ENCODE results near the gene UMPS.
"Not testable (repeated sequence)": the region's sequence is repeated elsewhere in the genome, so short reads cannot be mapped to it uniquely, and the experiment has no call there.

The UMPS gene

DNA sequence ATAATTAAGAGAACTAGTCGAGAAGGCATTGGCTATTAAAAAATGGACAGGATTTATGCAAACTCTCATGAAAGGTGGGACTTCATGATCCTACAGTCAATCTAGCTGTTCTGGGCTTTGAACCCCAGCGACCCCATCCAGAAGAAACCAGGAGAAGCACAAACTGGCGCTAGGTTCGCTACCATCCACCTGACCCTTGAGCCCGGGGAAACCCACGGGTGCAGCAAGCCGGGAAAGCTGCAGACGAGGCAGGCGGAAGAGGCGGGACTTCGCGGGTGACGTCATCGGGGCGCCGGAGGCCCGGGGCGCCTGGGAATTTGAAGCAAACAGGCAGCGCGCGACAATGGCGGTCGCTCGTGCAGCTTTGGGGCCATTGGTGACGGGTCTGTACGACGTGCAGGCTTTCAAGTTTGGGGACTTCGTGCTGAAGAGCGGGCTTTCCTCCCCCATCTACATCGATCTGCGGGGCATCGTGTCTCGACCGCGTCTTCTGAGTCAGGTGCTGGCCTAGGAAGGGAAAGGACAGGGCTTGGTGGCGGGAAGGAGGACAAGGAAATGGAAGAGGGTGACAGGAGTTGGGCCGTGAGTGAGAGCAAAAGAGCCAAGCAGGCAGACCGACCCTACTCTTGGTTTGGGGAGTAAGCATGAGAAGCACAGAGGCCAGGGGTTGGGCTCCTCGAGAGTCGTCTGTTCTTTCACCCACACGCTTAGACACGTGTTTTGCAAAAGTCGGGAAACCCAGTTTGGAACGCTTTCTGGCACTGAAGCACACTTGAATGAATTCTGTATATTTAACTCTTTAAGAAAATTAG lies at the start of gene UMPS:
TSS of gene UMPS (plus strand) at position 324 of the 812 bp plus-strand sequence. CDS start at position 344, 20 bp downstream.
- peak; percentile 72 for DNase-seq

DNA sequence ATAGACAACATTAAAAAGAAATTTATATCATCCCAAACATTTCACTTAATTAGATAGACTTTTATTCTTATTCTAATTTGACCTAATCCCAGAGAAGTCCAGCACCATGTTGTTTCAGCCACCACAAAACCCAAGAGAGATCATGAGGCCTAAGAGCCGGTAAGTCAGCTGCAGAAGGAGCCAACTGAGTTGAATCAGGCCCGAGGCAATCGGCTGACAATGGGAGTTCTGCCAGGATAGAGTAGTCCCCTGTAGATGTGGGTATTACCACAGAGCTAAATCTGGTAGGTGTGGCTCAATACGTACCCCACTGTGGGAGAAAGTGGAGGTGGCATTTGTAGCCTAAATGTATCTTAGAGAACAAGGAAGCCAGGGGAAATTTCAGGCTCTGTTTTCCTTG lies 49.7 kb upstream of the UMPS start:
- no peak for DNase-seq

DNA sequence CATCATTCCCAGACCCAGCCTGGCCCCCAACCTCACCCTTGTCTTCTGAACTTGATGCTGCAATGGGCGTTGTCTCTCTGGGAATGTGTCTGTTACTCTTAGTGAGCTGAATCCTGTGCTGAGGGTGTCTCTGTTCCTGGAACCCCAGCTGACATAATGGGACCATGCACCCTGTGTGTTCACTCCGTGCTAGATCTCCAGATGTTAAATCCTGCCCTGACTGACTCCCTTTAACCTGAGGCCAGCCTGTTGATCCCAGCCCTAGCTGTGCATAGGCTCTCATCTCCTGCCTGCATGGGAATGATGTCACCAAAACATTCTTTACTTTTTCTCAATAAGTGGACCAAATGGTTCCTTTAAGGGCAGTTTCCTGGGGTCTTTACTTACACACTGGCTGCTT lies 48.0 kb upstream of the UMPS start:
- no peak for DNase-seq

DNA sequence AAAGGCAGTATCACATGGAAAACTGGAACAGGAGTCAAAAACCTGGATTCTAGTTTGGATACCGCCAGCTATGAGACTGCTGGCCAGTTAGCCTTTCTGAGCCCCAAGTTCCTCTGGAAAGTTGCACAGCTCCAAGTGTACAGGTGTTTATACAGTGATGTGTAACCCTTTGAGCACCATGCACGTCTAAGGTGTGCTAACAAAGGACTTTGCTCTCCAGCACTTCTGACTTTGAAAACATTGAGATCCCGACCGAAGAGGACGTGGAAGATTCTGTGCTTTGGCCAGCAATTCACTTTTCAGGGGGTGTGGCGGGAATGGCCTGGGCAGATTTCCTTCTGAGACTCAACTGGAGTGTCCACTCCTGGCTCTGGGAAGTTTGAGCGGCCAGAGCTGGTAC lies 45.8 kb upstream of the UMPS start:
- no peak for DNase-seq

DNA sequence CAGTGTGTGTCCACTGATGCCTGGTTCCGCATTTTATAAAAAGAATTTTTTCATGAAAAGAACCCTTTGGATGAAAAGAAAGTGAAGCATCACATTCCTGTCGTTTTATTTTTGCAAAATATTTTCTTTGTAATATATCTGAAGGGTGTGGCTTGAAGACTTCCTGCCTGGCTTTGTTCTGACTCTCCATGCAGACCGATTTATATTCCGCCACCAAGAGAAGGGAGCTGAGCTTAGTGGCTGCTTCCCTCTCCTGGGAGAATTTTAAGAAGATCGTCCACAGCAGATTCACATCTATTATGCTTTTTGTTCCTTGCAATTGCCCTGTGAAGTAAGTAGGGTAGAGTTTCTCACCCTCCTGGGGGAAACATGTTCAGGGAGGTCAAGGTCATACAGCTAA lies 45.2 kb upstream of the UMPS start:
- DNase-seq, result no peak

DNA sequence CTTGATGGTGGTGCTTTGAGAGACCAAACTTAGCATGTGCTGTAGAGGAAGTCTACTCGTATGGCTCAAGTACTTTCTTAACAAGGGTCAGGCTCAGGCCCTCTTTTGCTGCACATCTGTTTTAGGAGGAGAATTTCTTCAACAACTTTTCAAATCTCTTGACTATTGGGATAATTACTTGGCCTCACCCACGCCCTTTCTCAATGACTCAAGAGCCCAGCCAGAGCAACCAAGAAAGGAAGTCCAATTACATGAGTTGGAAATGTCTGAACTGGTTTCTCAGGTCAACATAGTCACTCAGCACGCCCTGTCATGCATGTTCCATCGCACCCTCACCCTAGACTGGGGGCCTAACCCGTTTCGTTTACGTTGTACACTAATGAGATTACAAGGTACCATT lies 44.8 kb upstream of the UMPS start:
- no peak for DNase-seq

DNA sequence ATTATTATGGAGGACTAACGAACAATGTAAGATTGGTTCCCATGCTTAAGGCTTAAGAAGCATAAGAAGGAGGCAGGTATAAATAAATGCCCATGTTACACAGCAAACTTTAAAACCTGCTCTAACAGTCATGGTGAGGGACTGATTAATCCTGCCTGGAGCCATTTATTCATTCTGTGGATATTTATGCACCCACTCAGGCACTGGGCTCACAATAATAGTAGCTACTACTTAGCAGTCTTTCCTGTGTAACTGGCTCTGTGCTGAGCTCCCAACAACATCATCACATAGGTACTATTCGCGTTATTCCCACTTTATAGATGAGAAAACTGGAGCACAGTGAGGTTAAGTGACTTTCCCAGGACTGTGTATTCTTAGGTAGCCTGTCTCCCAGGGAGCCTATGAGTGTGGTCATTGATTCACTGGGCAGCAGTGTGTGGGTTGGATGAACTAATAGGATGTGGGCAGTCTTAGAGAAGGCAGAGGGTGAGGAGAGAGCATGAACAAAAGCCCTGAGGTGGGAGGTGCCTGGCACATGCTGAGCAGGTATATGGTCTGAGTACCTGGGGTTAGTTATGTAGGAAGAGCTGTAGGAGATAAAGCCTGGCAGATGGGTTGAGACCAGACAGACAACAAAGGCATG lies 44.1 kb upstream of the UMPS start:
- no peak for DNase-seq

DNA sequence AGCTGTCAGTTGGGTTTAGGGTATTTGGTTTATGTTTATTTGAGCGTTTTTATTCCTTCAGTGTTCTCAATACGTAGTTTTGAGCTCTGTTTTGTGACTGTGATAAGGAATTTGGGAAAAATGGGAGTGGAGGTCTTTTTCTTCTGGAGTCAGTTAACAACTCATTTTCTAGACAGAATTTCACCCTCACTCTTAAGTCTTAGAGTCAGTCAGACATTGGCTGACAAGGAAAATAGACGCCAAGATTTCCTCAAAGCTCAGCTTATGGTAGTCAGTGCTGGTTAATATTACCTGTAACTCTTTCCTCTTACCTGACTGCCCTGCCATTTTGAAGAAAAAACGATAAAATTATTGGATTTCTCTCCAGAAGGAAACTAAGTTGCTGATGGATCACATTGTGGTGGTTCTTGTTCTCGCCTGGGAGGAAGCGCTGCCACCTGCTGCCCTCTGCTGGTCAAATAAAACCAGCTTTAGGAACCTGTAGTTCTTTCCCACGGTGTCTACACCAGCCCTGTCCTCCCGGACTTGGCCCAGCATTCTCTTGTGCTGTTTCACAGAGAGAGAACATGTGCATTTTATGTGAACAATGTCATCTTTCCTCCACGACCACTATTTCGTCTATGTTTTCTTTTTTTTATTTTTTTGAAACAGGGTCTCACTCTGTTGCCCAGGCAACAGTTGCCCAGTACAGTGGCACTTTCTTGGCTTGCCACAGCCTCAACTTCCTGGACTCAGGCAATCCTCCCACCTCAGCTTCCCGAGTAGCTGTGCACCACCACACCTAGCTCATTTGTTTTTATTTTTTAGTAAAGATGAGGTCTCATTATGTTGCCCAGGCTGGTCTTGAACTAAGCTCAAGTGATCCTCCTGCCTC lies 41.4 kb upstream of the UMPS start:
- DNase-seq, result peak; percentile 51

DNA sequence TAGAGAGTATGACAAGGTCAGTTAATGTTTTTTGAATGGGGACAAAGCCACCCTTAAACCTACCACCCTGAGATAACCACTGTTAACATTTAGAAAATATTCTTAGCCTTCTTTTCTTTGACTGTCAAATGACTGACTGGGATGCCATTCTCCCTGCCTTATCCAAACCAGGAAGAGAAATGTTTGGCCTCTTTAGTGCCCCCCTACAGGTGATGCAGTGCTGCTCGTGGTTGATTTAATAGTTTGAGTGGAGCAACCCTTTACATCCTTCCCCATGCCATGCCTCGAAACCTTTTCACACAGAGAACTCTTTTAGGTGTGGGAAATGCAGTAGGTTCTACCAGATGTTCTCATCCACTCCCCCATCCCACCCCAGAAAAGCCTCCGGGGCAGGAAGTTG lies 38.7 kb upstream of the UMPS start:
- DNase-seq, result no peak

DNA sequence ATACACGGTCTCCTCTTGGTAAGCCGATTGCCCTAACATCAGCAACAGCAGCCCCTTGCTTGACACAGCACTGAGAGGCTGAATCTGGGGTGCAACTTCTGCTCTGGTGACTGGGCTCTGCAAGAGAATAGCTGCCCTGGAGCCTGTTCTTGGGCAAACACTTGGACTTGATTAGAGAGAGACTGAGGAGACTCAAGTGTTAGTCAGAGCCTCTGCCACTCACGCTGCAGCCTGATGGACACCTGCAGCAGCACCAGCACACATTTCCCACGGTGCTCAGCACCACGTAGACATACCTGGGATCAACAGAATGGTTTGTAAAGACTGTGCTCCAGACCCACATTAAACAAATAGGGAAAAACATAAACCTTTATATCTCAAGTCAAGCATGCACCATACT lies 35.8 kb upstream of the UMPS start:
- no peak for DNase-seq

DNA sequence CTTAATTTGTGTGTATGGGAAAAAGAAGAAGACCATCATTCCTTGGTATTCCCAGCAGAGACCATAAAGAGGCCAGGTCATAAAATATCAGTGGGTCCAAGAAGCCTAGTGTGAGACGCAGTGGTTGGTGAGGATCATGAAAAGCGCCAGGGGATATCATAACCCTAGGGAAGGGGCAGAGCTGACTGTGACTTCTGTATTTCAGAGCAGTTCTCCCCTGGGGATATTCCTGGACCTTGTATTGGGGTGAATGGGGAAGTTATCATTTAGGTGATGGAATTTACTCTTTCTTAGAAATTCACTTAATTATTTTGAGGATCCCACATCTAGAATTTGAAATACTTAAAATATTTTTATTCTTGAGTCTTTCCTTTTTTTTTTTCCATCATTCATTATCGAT lies 34.9 kb upstream of the UMPS start:
- DNase-seq, result no peak

DNA sequence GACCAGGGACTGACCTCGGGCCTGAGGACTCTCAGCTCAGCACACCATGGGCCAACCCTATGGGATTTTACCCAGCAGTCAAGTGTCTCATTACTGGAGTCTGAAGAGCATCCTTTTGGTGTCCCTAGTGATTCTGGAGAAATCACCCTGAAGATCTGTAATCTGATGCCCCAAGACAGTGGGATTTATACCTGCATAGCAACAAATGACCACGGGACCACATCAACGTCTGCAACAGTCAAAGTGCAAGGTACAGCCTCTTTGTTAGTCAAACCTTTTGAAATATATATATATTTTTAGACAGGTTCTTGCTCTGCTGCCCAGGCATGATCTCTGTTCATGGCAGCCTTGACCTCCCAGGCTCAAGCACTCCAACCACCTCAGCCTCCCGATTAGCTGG lies 34.2 kb upstream of the UMPS start:
- DNase-seq, result no peak

DNA sequence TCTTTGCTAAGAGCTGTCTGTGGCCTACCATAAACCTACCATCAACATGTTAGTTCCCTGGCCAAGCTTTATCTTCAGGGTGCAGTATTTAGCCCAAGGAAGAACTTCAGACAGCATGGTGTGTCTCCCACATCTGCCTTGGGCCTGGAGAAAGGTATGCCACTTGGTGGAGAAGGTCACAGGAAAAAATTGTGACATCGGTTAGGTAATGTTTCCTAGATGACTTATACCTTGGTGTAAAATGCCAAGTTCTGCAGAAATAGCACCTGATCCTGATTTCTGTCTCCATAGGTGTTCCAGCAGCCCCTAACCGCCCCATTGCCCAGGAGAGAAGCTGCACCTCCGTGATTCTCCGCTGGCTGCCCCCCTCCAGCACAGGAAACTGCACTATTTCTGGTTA lies 33.0 kb upstream of the UMPS start:
- DNase-seq, result no peak

DNA sequence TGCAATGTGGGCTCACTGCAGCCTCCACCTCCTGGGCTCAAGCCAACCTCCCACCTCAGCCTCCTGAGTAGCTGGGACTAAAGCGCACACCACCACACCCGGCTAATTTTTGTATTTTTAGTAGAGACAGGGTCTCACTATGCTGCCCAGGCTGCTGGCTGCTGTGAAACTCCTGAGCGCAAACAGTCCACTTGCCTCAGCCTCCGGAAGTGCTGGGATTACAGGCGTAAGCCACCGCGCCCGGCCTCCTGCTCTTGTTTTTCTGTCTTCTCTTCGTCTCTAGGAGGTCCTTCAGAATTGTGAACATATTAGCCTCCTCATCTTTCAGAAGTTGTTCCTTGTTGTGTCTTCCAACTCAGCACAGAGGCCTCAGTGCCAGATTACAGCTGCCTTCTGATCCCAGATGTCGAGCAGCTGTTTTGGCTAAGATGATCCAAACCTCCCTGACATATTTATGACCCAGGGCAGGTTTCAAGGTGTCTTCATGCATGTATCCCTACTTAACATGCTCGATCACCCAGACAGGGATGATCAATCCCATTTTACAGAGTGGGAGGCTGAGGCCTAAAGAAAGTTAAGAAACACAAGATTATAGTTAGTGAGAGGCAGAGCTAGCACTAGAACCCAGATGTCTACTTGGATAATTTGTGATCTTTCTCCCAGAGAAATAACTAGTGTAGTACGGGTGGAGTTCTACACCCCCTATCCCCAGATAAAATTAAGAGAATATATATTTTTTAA lies 32.1 kb upstream of the UMPS start:
- DNase-seq, result no peak

DNA sequence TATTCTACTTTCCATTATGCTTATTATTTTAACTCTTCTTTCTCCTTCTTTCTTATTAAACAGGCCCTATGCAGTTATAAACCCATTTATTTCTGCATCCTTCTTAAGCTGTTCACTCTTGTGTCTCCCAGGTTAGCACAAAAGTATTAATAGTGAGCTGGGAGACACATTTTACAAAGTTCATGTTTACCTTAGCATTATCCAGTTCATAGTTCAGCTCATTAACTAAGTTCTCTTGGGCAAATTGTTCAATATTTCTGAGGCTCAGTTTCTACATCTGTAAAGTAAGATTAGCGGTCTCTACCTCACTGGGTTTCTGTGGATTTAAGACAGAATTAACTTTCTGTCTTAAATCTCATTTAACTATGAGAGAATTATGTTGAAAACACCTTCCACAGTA lies 31.2 kb upstream of the UMPS start:
- DNase-seq, result no peak

DNA sequence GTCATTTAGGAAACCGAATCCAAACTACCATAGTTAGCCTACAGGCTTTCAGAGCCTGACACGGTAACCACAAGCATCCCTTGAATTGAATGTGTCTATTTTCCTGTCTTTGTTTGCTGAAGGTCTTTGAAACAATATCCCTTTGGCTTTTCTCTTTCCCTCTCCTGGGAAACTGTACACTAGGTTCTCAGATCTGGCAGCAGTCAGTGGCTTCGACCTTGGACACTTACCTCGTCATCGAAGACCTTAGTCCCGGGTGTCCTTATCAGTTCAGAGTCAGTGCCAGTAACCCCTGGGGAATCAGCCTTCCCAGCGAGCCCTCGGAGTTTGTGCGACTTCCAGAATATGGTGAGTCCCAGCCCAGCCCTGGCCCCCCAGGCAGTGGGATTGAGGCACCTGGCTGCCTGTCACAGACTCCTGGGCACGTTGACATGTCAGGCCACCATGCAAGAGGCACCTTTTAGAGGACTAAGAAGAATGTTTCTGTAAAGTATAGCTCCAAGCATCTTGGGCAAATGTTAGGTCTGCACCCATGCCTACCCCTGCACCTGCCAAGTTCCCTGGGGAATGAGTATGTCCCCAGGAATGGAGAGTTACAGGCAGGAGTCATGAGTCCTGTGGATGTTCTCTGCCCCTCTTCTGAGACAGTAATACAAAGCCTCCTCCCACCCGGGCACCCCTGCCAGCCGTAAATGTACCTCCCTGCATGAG lies 30.4 kb upstream of the UMPS start:
- no peak for DNase-seq

DNA sequence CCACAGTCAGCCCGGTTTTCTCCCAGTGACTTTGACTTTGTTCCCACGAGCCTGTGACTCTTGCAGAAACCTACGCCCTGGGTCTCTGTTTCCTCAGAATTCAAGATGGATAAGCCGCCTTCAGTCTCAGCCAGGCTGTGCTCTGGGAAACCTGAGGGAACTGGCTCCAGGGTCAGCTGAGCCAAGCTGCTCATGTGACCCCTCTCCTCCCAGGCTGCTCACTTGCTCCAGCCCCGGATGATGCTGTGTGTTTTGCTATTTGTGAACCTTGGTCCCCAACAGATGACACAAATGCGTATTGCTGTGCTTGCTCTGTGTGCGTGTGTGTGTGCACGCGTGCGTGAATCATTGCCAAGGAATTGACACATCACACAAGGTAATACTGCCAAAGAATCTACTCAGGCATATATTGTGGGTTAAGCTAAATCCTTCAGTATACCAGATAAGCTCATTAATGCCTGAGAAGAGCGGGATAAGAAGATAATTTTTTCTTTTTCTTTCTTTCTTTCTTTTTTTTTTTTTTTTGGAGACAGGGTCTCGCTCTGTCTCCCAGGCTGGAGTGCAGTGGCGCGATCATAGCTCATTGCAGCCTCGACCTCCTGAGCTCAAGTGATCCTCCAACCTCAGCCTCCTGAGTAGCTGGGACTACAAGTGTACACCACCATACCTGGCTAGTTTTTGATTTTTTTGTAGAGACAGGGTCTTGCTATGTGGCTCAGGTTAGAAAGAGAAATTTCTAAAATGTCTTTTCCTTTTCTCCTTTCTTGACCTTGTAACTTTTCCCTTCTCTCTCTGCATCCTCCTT lies 29.2 kb upstream of the UMPS start:
- DNase-seq, result no peak

DNA sequence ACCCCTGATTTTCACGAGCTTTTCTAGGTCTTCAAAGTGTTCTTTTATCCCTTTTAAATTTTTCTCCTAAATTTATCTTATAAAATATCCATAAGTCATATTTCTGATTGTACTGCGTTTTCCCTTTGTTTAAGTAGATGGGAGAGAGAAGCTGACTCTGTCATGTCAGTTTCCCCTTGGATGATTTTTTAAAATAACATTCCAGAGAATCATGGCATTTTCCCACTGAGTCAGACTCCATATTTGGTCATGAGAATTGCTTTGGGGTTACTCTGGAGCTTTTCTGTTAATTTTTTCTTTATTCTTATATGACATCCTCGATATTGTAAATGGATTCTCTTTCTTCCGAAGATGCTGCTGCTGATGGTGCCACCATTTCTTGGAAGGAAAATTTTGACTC lies 28.6 kb upstream of the UMPS start:
- DNase-seq, result no peak

DNA sequence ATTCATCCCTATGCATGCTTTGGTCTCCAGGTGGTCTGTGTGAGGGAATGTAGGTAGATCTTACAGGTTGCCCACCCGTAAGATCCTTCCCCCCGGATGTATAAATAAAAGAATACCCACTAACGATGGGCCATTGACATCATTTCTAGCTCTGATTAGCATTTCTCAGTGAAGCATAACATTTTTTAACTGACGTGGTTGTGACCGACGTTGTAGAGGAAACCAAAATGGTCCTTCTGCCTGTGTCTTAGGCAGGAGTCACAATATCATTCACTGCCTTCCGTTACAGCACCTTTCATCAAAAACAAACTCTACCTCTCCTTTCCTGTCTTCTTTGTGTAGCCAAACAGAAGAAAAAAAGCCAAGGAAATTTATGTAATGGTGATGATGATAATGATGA lies 27.3 kb upstream of the UMPS start:
- no peak for DNase-seq

DNA sequence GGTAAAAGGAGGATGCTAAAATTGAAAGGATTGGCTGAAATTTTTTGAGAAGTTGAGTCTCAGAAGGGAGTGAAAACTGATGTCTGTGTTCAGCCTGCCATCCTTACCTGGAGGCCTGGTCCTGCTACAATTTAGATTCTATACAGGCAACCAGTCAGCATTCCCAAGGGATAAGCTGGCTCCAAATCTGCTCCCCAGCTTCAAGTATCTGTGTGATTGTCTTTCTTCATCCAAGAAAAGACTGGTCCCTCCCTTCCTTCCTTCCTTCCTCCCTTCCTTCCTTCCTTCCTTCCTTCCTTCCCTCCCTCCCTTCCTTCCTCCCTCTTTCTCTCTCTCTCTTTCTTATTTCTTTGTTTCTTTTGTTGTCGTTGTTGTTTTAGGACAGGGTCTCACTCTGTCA lies 24.7 kb upstream of the UMPS start:
- DNase-seq, result no peak

DNA sequence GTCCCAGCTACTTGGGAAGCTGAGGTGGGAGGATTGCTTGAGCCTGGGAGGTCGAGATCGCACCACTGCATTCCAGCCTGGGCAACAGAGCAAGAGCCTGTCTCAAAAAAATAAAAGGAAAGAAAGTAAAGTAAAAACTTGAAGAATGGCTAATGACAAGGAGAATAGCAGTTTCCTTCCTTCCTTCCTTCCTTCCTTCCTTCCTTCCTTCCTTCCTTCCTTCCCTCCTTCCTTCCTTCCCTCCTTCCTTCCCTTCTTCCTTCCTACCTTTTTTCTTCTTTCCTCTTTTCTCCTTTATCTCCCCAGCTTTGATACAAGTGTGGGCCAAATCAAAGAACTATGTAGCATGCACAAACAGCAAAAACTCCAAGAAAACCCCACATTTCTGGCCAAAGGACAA lies 23.0 kb upstream of the UMPS start:
- not testable (repeated sequence) for DNase-seq

DNA sequence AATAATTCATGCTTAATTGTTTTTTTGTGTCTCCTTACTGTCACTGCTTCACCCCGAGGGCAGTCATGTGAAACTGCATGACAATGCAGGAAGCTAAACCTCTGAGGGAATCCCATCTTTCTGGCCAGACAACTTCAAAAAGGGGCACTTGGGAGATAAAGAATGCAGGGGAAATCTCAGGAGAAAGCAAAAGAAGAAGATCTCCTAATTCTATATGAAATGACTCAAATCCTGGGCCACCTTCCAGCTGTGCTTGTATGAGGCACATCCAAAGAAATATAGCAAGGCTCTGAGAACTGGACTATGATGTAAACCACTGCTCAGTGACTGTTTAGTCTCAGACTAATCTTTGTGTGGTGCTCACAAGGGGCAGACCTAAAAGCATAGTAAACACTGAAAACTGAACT lies 22.6 kb upstream of the UMPS start:
- no peak for DNase-seq
